ENCODE measurements around the gene MNAT1.

MNAT1 gene

DNA sequence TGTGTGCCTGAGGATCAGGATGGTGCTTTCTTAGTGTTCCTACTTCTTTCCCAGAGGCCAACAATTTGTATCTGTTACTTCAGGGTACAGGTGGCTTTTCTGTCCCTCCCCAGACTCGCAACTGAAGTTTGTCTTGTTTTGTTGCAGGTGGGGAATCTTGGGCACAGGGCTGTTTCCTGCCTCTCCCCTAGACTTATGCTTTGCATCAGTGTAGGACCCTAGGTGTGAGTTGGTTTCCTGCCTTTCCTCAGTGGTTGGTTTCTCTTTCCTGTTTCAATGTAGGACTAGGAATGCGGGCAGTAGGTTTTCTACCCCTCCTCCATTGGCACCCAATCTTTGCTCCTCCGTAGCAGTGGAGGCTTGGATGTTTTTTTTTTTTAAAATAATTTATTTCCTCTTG is 159.3 kb downstream of the MNAT1 start:
- H3K27ac ChIP-seq (ENCODE audit: low read length) = no peak overlapping the region
- no peak overlapping the region for H3K9ac ChIP-seq (ENCODE audit: low read length)
- no peak overlapping the region for H3K4me3 ChIP-seq (ENCODE audit: low read length)

DNA sequence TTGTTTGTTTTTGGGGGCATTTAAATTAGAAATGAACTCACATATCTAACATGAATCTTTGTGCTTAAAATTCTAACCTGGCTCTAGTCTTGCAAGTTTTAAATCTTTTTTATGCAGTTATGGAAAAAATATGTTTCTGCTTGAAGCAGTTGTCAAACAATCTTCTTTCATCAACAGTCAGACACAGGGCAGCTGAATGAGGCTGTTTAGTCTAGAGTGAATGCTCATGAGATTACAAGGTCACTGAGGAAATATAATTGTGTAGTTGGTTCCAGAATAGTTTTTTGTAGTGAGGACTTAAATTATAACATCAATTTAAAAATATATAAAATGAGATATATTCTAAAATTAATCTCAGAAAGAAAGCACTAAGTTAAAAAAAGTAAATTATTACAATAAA is 169.8 kb downstream of the MNAT1 start:
- H3K27ac ChIP-seq (ENCODE audit: low read length) = no peak overlapping the region

More for the DNA sequence above, 159.3 kb downstream of the MNAT1 start:
- Histone ChIP-seq H3K9me3 (ENCODE audit: control insufficient read depth, low read depth, low read length) (no peaks in the 10 kb centered on the region), H3K36me3 (ENCODE audit: control insufficient read depth, low read depth, low read length) (no peaks in the 10 kb centered on the region), H3K27me3 (ENCODE audit: control insufficient read depth, insufficient read depth, low read length) (no peaks in the 10 kb centered on the region), H3K4me1 (ENCODE audit: control insufficient read depth, low read depth, low read length) (no peaks in the 10 kb centered on the region)

GRCh38 chr14:60905923-60906322 is 171.4 kb downstream of the MNAT1 start:
- H3K9ac ChIP-seq (ENCODE audit: low read length) = no peak overlapping the region
- H3K9me3 ChIP-seq (ENCODE audit: control insufficient read depth, low read depth, low read length) = no peaks in the 10 kb centered on the region
- no peaks in the 10 kb centered on the region for H3K27me3 ChIP-seq (ENCODE audit: control insufficient read depth, insufficient read depth, low read length)
- no peak overlapping the region for H3K27ac ChIP-seq (ENCODE audit: low read length)
- no peak overlapping the region for H3K4me3 ChIP-seq (ENCODE audit: low read length)
- H3K36me3 ChIP-seq (ENCODE audit: control insufficient read depth, low read depth, low read length) = no peaks in the 10 kb centered on the region
- peaks cover 3% of the 10 kb centered on the region for H3K4me1 ChIP-seq (ENCODE audit: control insufficient read depth, low read depth, low read length)

More for the DNA sequence above, 169.8 kb downstream of the MNAT1 start:
- H3K27me3 ChIP-seq (ENCODE audit: control insufficient read depth, insufficient read depth, low read length) = no peaks in the 10 kb centered on the region
- H3K9ac ChIP-seq (ENCODE audit: low read length) = no peak overlapping the region
- H3K4me3 ChIP-seq (ENCODE audit: low read length) = no peak overlapping the region
- no peaks in the 10 kb centered on the region for H3K36me3 ChIP-seq (ENCODE audit: control insufficient read depth, low read depth, low read length)
- H3K4me1 ChIP-seq (ENCODE audit: control insufficient read depth, low read depth, low read length) = peaks cover 3% of the 10 kb centered on the region
- no peaks in the 10 kb centered on the region for H3K9me3 ChIP-seq (ENCODE audit: control insufficient read depth, low read depth, low read length)

DNA sequence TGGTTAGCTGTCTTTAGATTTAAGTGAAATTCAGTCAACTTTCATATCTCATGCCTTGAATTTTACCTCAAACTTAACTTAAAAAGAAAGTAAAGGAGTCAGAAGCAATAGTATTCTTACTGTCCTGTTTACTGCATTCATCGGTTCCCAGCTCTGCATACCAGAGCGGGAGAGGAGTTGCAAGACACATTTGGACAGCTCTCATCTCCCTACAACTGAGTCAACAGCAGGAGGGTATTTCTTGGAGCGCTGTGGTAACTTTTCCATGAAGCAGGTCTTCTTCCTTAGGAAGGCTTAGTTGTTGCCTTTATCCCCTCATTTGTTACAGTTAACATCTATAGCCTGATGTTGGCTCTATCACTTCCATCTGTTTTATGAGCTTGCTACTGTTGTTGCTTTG is 181.2 kb downstream of the MNAT1 start:
- H3K4me3 ChIP-seq (ENCODE audit: low read length) = no peak overlapping the region
- H3K27me3 ChIP-seq (ENCODE audit: control insufficient read depth, insufficient read depth, low read length) = no peaks in the 10 kb centered on the region
- peaks cover 3% of the 10 kb centered on the region for H3K9me3 ChIP-seq (ENCODE audit: control insufficient read depth, low read depth, low read length)
- H3K4me1 ChIP-seq (ENCODE audit: control insufficient read depth, low read depth, low read length) = no peaks in the 10 kb centered on the region
- no peak overlapping the region for H3K9ac ChIP-seq (ENCODE audit: low read length)
- H3K36me3 ChIP-seq (ENCODE audit: control insufficient read depth, low read depth, low read length) = no peaks in the 10 kb centered on the region
- H3K27ac ChIP-seq (ENCODE audit: low read length) = no peak overlapping the region

- no peak overlapping the region for H3K4me3 ChIP-seq (ENCODE audit: low read length)
- H3K9me3 ChIP-seq (ENCODE audit: control insufficient read depth, low read depth, low read length) = no peaks in the 10 kb centered on the region
- H3K27me3 ChIP-seq (ENCODE audit: control insufficient read depth, insufficient read depth, low read length) = no peaks in the 10 kb centered on the region
- no peaks in the 10 kb centered on the region for H3K4me1 ChIP-seq (ENCODE audit: control insufficient read depth, low read depth, low read length)
- H3K27ac ChIP-seq (ENCODE audit: low read length) = no peak overlapping the region
- no peaks in the 10 kb centered on the region for H3K36me3 ChIP-seq (ENCODE audit: control insufficient read depth, low read depth, low read length)
- H3K9ac ChIP-seq (ENCODE audit: low read length) = no peak overlapping the region
Observed at GRCh38 chr14:60922050-60922449, 187.5 kb downstream of the MNAT1 start.

- Histone ChIP-seq H3K4me1 (ENCODE audit: control insufficient read depth, low read depth, low read length) (no peaks in the 10 kb centered on the region), H3K36me3 (ENCODE audit: control insufficient read depth, low read depth, low read length) (no peaks in the 10 kb centered on the region), H3K9ac (ENCODE audit: low read length) (no peak overlapping the region), H3K27ac (ENCODE audit: low read length) (no peak overlapping the region), H3K27me3 (ENCODE audit: control insufficient read depth, insufficient read depth, low read length) (no peaks in the 10 kb centered on the region), H3K9me3 (ENCODE audit: control insufficient read depth, low read depth, low read length) (no peaks in the 10 kb centered on the region), H3K4me3 (ENCODE audit: low read length) (no peak overlapping the region)
Observed at GRCh38 chr14:60925286-60925685, 190.7 kb downstream of the MNAT1 start.

DNA sequence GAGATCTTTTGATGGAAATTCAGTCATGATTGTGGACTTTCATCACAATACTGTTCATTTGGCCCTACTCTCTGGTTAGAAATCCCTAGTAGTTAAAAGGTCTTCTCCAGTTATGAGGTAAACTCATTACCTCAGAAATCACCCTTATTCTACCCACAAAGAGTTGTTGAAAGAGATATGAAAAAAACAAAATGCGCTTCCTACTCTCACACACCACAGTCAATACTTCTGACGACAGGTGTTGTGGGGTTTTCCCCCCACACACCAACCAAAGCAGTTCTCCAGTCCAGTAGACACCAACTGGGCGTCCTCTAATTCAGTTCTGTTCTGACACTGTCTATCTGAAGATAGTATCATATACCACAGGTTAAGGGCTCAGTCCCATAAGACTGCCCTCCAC is 191.4 kb downstream of the MNAT1 start:
- no peaks in the 10 kb centered on the region for H3K9me3 ChIP-seq (ENCODE audit: control insufficient read depth, low read depth, low read length)
- no peak overlapping the region for H3K4me3 ChIP-seq (ENCODE audit: low read length)
- no peaks in the 10 kb centered on the region for H3K4me1 ChIP-seq (ENCODE audit: control insufficient read depth, low read depth, low read length)
- H3K27me3 ChIP-seq (ENCODE audit: control insufficient read depth, insufficient read depth, low read length) = no peaks in the 10 kb centered on the region
- H3K27ac ChIP-seq (ENCODE audit: low read length) = no peak overlapping the region
- H3K9ac ChIP-seq (ENCODE audit: low read length) = no peak overlapping the region
- H3K36me3 ChIP-seq (ENCODE audit: control insufficient read depth, low read depth, low read length) = no peaks in the 10 kb centered on the region

DNA sequence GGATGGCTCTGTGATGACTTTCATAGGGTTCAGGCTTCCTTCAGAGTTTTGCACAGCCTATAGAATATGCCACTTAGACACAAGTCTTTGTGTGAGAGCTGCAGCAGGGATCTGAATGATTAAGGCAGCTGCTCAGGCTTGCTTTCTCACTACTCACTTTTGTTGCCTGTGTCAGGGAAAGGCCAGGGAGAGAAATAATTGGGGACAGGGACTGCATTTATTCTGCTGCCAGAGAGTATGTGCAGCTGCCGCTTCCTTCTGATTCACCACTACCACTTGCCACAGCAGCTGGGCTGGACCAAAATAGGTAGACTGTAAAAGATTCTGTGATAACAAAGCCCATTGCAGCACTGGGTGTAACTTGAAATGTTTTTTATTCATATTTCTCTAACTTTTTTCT is 196.7 kb downstream of the MNAT1 start:
- H3K27me3 ChIP-seq (ENCODE audit: control insufficient read depth, insufficient read depth, low read length) = no peaks in the 10 kb centered on the region
- no peak overlapping the region for H3K9ac ChIP-seq (ENCODE audit: low read length)
- H3K27ac ChIP-seq (ENCODE audit: low read length) = no peak overlapping the region
- no peak overlapping the region for H3K4me3 ChIP-seq (ENCODE audit: low read length)
- H3K9me3 ChIP-seq (ENCODE audit: control insufficient read depth, low read depth, low read length) = no peaks in the 10 kb centered on the region
- H3K36me3 ChIP-seq (ENCODE audit: control insufficient read depth, low read depth, low read length) = no peaks in the 10 kb centered on the region
- H3K4me1 ChIP-seq (ENCODE audit: control insufficient read depth, low read depth, low read length) = peaks cover 3% of the 10 kb centered on the region

- H3K9ac ChIP-seq (ENCODE audit: low read length) = no peak overlapping the region
- H3K4me3 ChIP-seq (ENCODE audit: low read length) = no peak overlapping the region
- no peaks in the 10 kb centered on the region for H3K9me3 ChIP-seq (ENCODE audit: control insufficient read depth, low read depth, low read length)
- H3K36me3 ChIP-seq (ENCODE audit: control insufficient read depth, low read depth, low read length) = no peaks in the 10 kb centered on the region
- no peak overlapping the region for H3K27ac ChIP-seq (ENCODE audit: low read length)
- peaks cover 3% of the 10 kb centered on the region for H3K4me1 ChIP-seq (ENCODE audit: control insufficient read depth, low read depth, low read length)
- no peaks in the 10 kb centered on the region for H3K27me3 ChIP-seq (ENCODE audit: control insufficient read depth, insufficient read depth, low read length)
Observed at GRCh38 chr14:60933920-60934655, 199.5 kb downstream of the MNAT1 start.

- Histone ChIP-seq H3K9ac (ENCODE audit: low read length) (no peak overlapping the region), H3K27me3 (ENCODE audit: control insufficient read depth, insufficient read depth, low read length) (no peaks in the 10 kb centered on the region), H3K4me1 (ENCODE audit: control insufficient read depth, low read depth, low read length) (peaks cover 3% of the 10 kb centered on the region), H3K36me3 (ENCODE audit: control insufficient read depth, low read depth, low read length) (no peaks in the 10 kb centered on the region), H3K4me3 (ENCODE audit: low read length) (no peak overlapping the region), H3K27ac (ENCODE audit: low read length) (no peak overlapping the region), H3K9me3 (ENCODE audit: control insufficient read depth, low read depth, low read length) (no peaks in the 10 kb centered on the region)
Observed at GRCh38 chr14:60935319-60935718, 200.8 kb downstream of the MNAT1 start.

DNA sequence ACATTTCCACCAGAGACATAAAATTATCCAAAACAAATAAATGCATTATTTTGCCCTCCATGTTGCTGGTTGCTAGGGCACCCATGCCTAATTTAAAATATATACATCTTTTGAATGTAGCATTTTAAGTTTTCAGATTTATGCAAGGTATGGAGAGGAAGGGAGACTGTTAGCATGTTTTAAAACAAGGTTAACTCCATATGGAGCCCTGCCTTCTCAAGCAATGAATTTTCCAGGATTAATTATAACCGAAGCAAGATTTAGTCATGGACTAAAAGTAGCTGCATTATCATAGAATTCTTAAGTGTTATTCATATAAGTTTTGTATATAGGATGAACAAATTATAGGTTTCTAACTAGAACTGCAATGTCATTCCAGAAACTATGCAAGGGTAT is 209.1 kb downstream of the MNAT1 start:
- Histone ChIP-seq H3K4me3 (ENCODE audit: low read length) (no peak overlapping the region), H3K4me1 (ENCODE audit: control insufficient read depth, low read depth, low read length) (no peaks in the 10 kb centered on the region), H3K27ac (ENCODE audit: low read length) (no peak overlapping the region), H3K27me3 (ENCODE audit: control insufficient read depth, insufficient read depth, low read length) (no peaks in the 10 kb centered on the region), H3K9me3 (ENCODE audit: control insufficient read depth, low read depth, low read length) (no peaks in the 10 kb centered on the region), H3K9ac (ENCODE audit: low read length) (no peak overlapping the region), H3K36me3 (ENCODE audit: control insufficient read depth, low read depth, low read length) (no peaks in the 10 kb centered on the region)

DNA sequence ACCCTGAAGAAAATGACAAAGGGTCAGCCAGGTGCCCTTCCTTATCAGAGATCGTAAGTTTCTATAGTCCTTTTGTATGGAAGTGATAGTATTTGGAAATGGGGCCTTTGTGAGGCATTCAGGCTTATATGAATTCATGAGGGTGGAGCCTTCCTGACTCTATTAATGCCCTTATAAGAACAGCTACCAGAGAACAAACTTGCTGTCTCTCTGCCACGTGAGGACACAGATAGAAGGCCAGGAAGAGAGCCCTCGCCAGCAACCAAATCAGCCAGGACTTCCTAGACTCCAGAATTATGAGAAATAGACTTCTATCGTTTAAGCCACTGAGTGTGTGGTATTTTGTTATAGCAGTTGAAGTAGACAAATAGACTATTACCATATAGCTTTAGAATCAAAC is 209.6 kb downstream of the MNAT1 start:
- no peaks in the 10 kb centered on the region for H3K4me1 ChIP-seq (ENCODE audit: control insufficient read depth, low read depth, low read length)
- no peaks in the 10 kb centered on the region for H3K36me3 ChIP-seq (ENCODE audit: control insufficient read depth, low read depth, low read length)
- H3K27ac ChIP-seq (ENCODE audit: low read length) = no peak overlapping the region
- H3K4me3 ChIP-seq (ENCODE audit: low read length) = no peak overlapping the region
- H3K9me3 ChIP-seq (ENCODE audit: control insufficient read depth, low read depth, low read length) = no peaks in the 10 kb centered on the region
- no peak overlapping the region for H3K9ac ChIP-seq (ENCODE audit: low read length)
- H3K27me3 ChIP-seq (ENCODE audit: control insufficient read depth, insufficient read depth, low read length) = no peaks in the 10 kb centered on the region
